Activated T-cell treated with anti-CD3 and anti-CD28 coated beads, Interleukin-2, amount 50 U/mL, for 72 hours (primary cell): Measurements from ENCODE around the gene FGD6. TPM values are rescaled to one million over a fixed set of nuclear protein-coding genes. Genes with fewer than 3 reads are reported as not detected.
"Not testable (repeated sequence)": the region's sequence is repeated elsewhere in the genome, so short reads cannot be mapped to it uniquely, and the experiment has no call there.

Experiments used
- ATAC-seq, 2 donors: fragments of 150-1000 bp; cut with Tn5 transposase; replicated peaks in 1 of 2; 2 replicates each; pipeline ENCODE4 v1.10.0; 2021; ENCODE audit warnings: moderate library complexity in 2 of 2, mild to moderate bottlenecking in 1 of 2
- DNase-seq, 2 donors: peaks; one replicate each; pipeline ENCODE4 v3.0.0; 2021 to 2022; ENCODE audit warnings: mixed read lengths in 1 of 2
- H3K27ac Mint-ChIP-seq: one replicate; pipeline ENCODE4 v1.8.0; 2022; ENCODE audit warnings: mild to moderate bottlenecking, moderate library complexity, mixed read lengths
- H3K27me3 Mint-ChIP-seq: one replicate; pipeline ENCODE4 v1.8.0; 2022; ENCODE audit warnings: low read depth, mixed read lengths
- H3K36me3 Mint-ChIP-seq, 2 donors: one replicate each; pipeline ENCODE4 v1.8.0; 2022; ENCODE audit warnings: mixed read lengths in 2 of 2, mild to moderate bottlenecking in 1 of 2; ENCODE audit not compliant: insufficient read depth in 2 of 2
- H3K4me1 Mint-ChIP-seq: one replicate; pipeline ENCODE4 v1.8.0; 2022; ENCODE audit warnings: low read depth, mixed read lengths
- H3K4me3 Mint-ChIP-seq, 2 donors: one replicate each; pipeline ENCODE4 v1.8.0; 2022; ENCODE audit warnings: mild to moderate bottlenecking in 2 of 2, mixed read lengths in 2 of 2, moderate library complexity in 2 of 2
- H3K9me3 Mint-ChIP-seq, 2 donors: one replicate each; pipeline ENCODE4 v1.8.0; 2022; ENCODE audit warnings: mixed read lengths in 2 of 2
- total RNA-seq, 2 donors: library from RNA; stranded (reverse); gene quantifications; one replicate each; pipeline ENCODE4 v1.2.3, GENCODE V29; 2022

Gene FGD6
- total RNA-seq, 2 donors from 2014 or later, result 1.2 to 2.0 TPM

GRCh38 chr12:95142431-95143151 is 74.7 kb downstream of the FGD6 start:
- no peaks in the 10 kb centered on the region for H3K9me3 Mint-ChIP-seq
- no peak overlapping the region for H3K27ac Mint-ChIP-seq
- ATAC-seq (no peak), DNase-seq (no peak)
- H3K36me3 Mint-ChIP-seq, result no peaks in the 10 kb centered on the region
- no peak overlapping the region for H3K4me3 Mint-ChIP-seq
- no peaks in the 10 kb centered on the region for H3K4me1 Mint-ChIP-seq
- H3K27me3 Mint-ChIP-seq, result no peaks in the 10 kb centered on the region

GRCh38 chr12:95141310-95141709 is 76.0 kb downstream of the FGD6 start:
- DNase-seq, result no peak
- H3K4me3 Mint-ChIP-seq, result no peak overlapping the region
- H3K27me3 Mint-ChIP-seq, result no peaks in the 10 kb centered on the region
- no peaks in the 10 kb centered on the region for H3K4me1 Mint-ChIP-seq
- no peaks in the 10 kb centered on the region for H3K36me3 Mint-ChIP-seq
- H3K9me3 Mint-ChIP-seq, result no peaks in the 10 kb centered on the region
- H3K27ac Mint-ChIP-seq, result no peak overlapping the region
- no peak for ATAC-seq

- H3K4me1 Mint-ChIP-seq, H3K27ac Mint-ChIP-seq, H3K36me3 Mint-ChIP-seq, H3K27me3 Mint-ChIP-seq, H3K9me3 Mint-ChIP-seq, DNase-seq, H3K4me3 Mint-ChIP-seq, ATAC-seq: not testable (repeated sequence)
Measured at GRCh38 chr12:95138031-95138430, 79.2 kb downstream of the FGD6 start.

GRCh38 chr12:95136598-95136997 is 80.7 kb downstream of the FGD6 start:
- no peak overlapping the region for H3K4me3 Mint-ChIP-seq
- H3K27ac Mint-ChIP-seq, result no peak overlapping the region
- no peaks in the 10 kb centered on the region for H3K27me3 Mint-ChIP-seq
- no peaks in the 10 kb centered on the region for H3K4me1 Mint-ChIP-seq
- ATAC-seq (no peak), DNase-seq (no peak)
- no peaks in the 10 kb centered on the region for H3K36me3 Mint-ChIP-seq
- H3K9me3 Mint-ChIP-seq, result no peaks in the 10 kb centered on the region

GRCh38 chr12:95134085-95134484 is 83.2 kb downstream of the FGD6 start:
- DNase-seq, result no peak
- Mint-ChIP-seq H3K36me3 (no peaks in the 10 kb centered on the region), H3K4me1 (no peaks in the 10 kb centered on the region), H3K27ac (no peak overlapping the region), H3K4me3 (no peak overlapping the region), H3K9me3 (no peaks in the 10 kb centered on the region), H3K27me3 (no peaks in the 10 kb centered on the region)
- ATAC-seq, result no peak

GRCh38 chr12:95131589-95132340 is 85.5 kb downstream of the FGD6 start:
- ATAC-seq (no peak), DNase-seq (no peak)
- Mint-ChIP-seq H3K36me3 (peaks cover 0 to 1% of the 10 kb centered on the region in 2 donors), H3K27me3 (no peaks in the 10 kb centered on the region), H3K27ac (no peak overlapping the region), H3K4me1 (no peaks in the 10 kb centered on the region), H3K4me3 (no peak overlapping the region), H3K9me3 (no peaks in the 10 kb centered on the region)

- Mint-ChIP-seq H3K27me3 (no peaks in the 10 kb centered on the region), H3K27ac (no peak overlapping the region), H3K36me3 (peaks cover 0 to 1% of the 10 kb centered on the region in 2 donors), H3K4me3 (no peak overlapping the region), H3K9me3 (no peaks in the 10 kb centered on the region), H3K4me1 (no peaks in the 10 kb centered on the region)
- ATAC-seq, result no peak
- DNase-seq, result no peak
Measured at GRCh38 chr12:95130096-95130495, 87.2 kb downstream of the FGD6 start.

GRCh38 chr12:95129115-95129514 is 88.2 kb downstream of the FGD6 start:
- Mint-ChIP-seq H3K9me3 (no peaks in the 10 kb centered on the region), H3K4me3 (no peak overlapping the region), H3K36me3 (peaks cover 0 to 1% of the 10 kb centered on the region in 2 donors), H3K4me1 (no peaks in the 10 kb centered on the region), H3K27me3 (no peaks in the 10 kb centered on the region), H3K27ac (no peak overlapping the region)
- ATAC-seq (no peak), DNase-seq (no peak)

GRCh38 chr12:95126736-95127135 is 90.5 kb downstream of the FGD6 start:
- Mint-ChIP-seq H3K36me3 (peaks cover 0 to 1% of the 10 kb centered on the region in 2 donors), H3K9me3 (no peaks in the 10 kb centered on the region), H3K27ac (no peak overlapping the region), H3K4me1 (no peaks in the 10 kb centered on the region), H3K4me3 (no peak overlapping the region), H3K27me3 (no peaks in the 10 kb centered on the region)
- DNase-seq (no peak), ATAC-seq (no peak)

GRCh38 chr12:95126076-95126475 is 91.2 kb downstream of the FGD6 start:
- H3K27me3 Mint-ChIP-seq, result no peaks in the 10 kb centered on the region
- no peak overlapping the region for H3K4me3 Mint-ChIP-seq
- DNase-seq (no peak), ATAC-seq (no peak)
- peaks cover 0 to 1% of the 10 kb centered on the region in 2 donors for H3K36me3 Mint-ChIP-seq
- H3K9me3 Mint-ChIP-seq, result no peaks in the 10 kb centered on the region
- H3K4me1 Mint-ChIP-seq, result no peaks in the 10 kb centered on the region
- H3K27ac Mint-ChIP-seq, result no peak overlapping the region

GRCh38 chr12:95124106-95124505 is 93.2 kb downstream of the FGD6 start:
- H3K36me3 Mint-ChIP-seq, result peaks cover 0 to 1% of the 10 kb centered on the region in 2 donors
- ATAC-seq (no peak), DNase-seq (no peak)
- no peaks in the 10 kb centered on the region for H3K27me3 Mint-ChIP-seq
- H3K4me1 Mint-ChIP-seq, result no peaks in the 10 kb centered on the region
- no peaks in the 10 kb centered on the region for H3K9me3 Mint-ChIP-seq
- H3K27ac Mint-ChIP-seq, result no peak overlapping the region
- no peak overlapping the region for H3K4me3 Mint-ChIP-seq

- no peak for ATAC-seq
- H3K9me3 Mint-ChIP-seq, result no peaks in the 10 kb centered on the region
- H3K27me3 Mint-ChIP-seq, result no peaks in the 10 kb centered on the region
- no peak for DNase-seq
- no peak overlapping the region for H3K4me3 Mint-ChIP-seq
- no peak overlapping the region for H3K27ac Mint-ChIP-seq
- H3K4me1 Mint-ChIP-seq, result peaks cover 5% of the 10 kb centered on the region
- no peaks in the 10 kb centered on the region for H3K36me3 Mint-ChIP-seq
Measured at GRCh38 chr12:95118788-95119179, 98.5 kb downstream of the FGD6 start.

- no peak for ATAC-seq
- Mint-ChIP-seq H3K27ac (no peak overlapping the region), H3K4me1 (peaks cover 5% of the 10 kb centered on the region), H3K9me3 (no peaks in the 10 kb centered on the region), H3K36me3 (no peaks in the 10 kb centered on the region), H3K27me3 (no peaks in the 10 kb centered on the region), H3K4me3 (no peak overlapping the region)
- no peak for DNase-seq
Measured at GRCh38 chr12:95118138-95118787, 99.0 kb downstream of the FGD6 start.
